Measurements from ENCODE around the gene UMOD. TPM values are rescaled to one million over a fixed set of nuclear protein-coding genes. Genes with fewer than 3 reads are reported as not detected.
"Not testable (repeated sequence)": the region's sequence is repeated elsewhere in the genome, so short reads cannot be mapped to it uniquely, and the experiment has no call there.

The UMOD gene
- total and polyA plus RNA-seq, 9 of the 15 experiments (the other 6 are each of a cell fraction or from before 2014, with no cell fraction given) = not detected

GRCh38 chr16:20312536-20313095 is 39.9 kb downstream of the UMOD start:
- CTCF ChIA-PET (ENCODE audit: low intra/inter-chr PET ratio); intact Hi-C loops (cut with micrococcal nuclease); H3K4me2 ChIP-seq (ENCODE audit: insufficient read depth, low read length); H3K27ac ChIP-seq (ENCODE audit: extremely low read depth, low read depth, low read length); H3K9ac ChIP-seq (ENCODE audit: insufficient read depth in 1 of 2, low read depth in 2 of 2, low read length in 2 of 2); H3K9me1 ChIP-seq (ENCODE audit: control insufficient read depth, insufficient read depth, low read length); H2AFZ ChIP-seq (ENCODE audit: low read depth, low read length); DNase-seq (ENCODE audit: extremely low read depth in 1 of 4, low spot score in 3 of 4); in situ Hi-C loops (cut with MboI); H4K20me1 ChIP-seq (replicated peaks; ENCODE audit: control insufficient read depth, insufficient read depth, low read length); H3K4me1 ChIP-seq (replicated peaks in 1 of 2; ENCODE audit: control insufficient read depth in 2 of 2, insufficient read depth in 2 of 2, low read length in 2 of 2); H3K36me3 ChIP-seq (ENCODE audit: control insufficient read depth, insufficient read depth, low read length); ATAC-seq; H3K27me3 ChIP-seq (ENCODE audit: control insufficient read depth in 2 of 2, insufficient read depth in 2 of 2, low read length in 2 of 2); POLR2A ChIA-PET; FAIRE-seq; BruUV-seq (replicated peaks); H3K9me3 ChIP-seq (replicated peaks; ENCODE audit: control insufficient read depth, insufficient read depth, low read depth, low read length); H3K79me2 ChIP-seq (ENCODE audit: control insufficient read depth, insufficient read depth, low read length); H3K4me3 ChIP-seq: not testable (repeated sequence)
- WGBS (ENCODE audit: insufficient coverage, low coverage, missing lambda C conversion rate) = 1% methylated on average over 7 of the region's 7 CpGs

- H3K36me3 ChIP-seq (ENCODE audit: control insufficient read depth, insufficient read depth, low read length) = no peaks in the 10 kb centered on the region
- ChIA-PET POLR2A (no interaction called here), CTCF (ENCODE audit: low intra/inter-chr PET ratio) (no interaction called here)
- intact Hi-C loops (cut with micrococcal nuclease) = no loop called here
- H4K20me1 ChIP-seq (replicated peaks; ENCODE audit: control insufficient read depth, insufficient read depth, low read length) = peaks cover 3% of the 10 kb centered on the region; the same call in 1 of the 2 replicates
- DNase-seq (ENCODE audit: extremely low read depth in 1 of 4, low spot score in 3 of 4) = no peak
- H3K4me2 ChIP-seq (ENCODE audit: insufficient read depth, low read length) = no peak overlapping the region
- H3K27me3 ChIP-seq (ENCODE audit: control insufficient read depth in 2 of 2, insufficient read depth in 2 of 2, low read length in 2 of 2) = no peaks in the 10 kb centered on the region; a peak in 1 of 5 replicates
- no peak for ATAC-seq
- WGBS (ENCODE audit: insufficient coverage, low coverage, missing lambda C conversion rate) = 3% methylated on average over 2 of the region's 2 CpGs
- H3K27ac ChIP-seq (ENCODE audit: extremely low read depth, low read depth, low read length) = no peak overlapping the region
- in situ Hi-C loops (cut with MboI) = no loop called here
- no peaks in the 10 kb centered on the region for H3K4me1 ChIP-seq (replicated peaks in 1 of 2; ENCODE audit: control insufficient read depth in 2 of 2, insufficient read depth in 2 of 2, low read length in 2 of 2)
- TF ChIP-seq, protein P1, sequence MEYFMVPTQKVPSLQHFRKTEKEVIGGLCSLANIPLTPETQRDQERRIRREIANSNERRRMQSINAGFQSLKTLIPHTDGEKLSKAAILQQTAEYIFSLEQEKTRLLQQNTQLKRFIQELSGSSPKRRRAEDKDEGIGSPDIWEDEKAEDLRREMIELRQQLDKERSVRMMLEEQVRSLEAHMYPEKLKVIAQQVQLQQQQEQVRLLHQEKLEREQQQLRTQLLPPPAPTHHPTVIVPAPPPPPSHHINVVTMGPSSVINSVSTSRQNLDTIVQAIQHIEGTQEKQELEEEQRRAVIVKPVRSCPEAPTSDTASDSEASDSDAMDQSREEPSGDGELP (CRISPR knock-in tag; IDR thresholded peaks at IDR 0.05; ENCODE audit: borderline replicate concordance) = no peak
- peak; percentile 86 for TF ChIP-seq ZNF12 (CRISPR knock-in tag; IDR thresholded peaks at IDR 0.05)
- no TSS peak for BruUV-seq (replicated peaks)
- no peak for FAIRE-seq
- H2AFZ ChIP-seq (ENCODE audit: low read depth, low read length) = no peak overlapping the region
- no peaks in the 10 kb centered on the region for H3K9me1 ChIP-seq (ENCODE audit: control insufficient read depth, insufficient read depth, low read length)
- no peaks in the 10 kb centered on the region for H3K9me3 ChIP-seq (replicated peaks; ENCODE audit: control insufficient read depth, insufficient read depth, low read depth, low read length)
- H3K9ac ChIP-seq (ENCODE audit: insufficient read depth in 1 of 2, low read depth in 2 of 2, low read length in 2 of 2) = no peak overlapping the region
- H3K4me3 ChIP-seq = no peak overlapping the region
- H3K79me2 ChIP-seq (ENCODE audit: control insufficient read depth, insufficient read depth, low read length) = no peaks in the 10 kb centered on the region
These were observed 41.0 kb downstream of the UMOD start for GRCh38 chr16:20311548-20311947.
